Panc1 (cell line): Measurements from ENCODE around the gene KRT73. TPM values are rescaled to one million over a fixed set of nuclear protein-coding genes. Genes with fewer than 3 reads are reported as not detected.

Source experiments
- ATAC-seq: fragments of 200-7000 bp; cut with Tn5 transposase; 2 replicates; pipeline ENCODE4 v1.9.1; 2020; ENCODE audit warnings: mild to moderate bottlenecking, moderate library complexity
- BruUV-seq: library from RNA; stranded (reverse); fragments of 400-500 nt; replicated peaks from 2 replicates; lab custom pipeline; 2021; lab: Mats Ljungman, UMichigan
- CTCF ChIA-PET: fragments of 300-600 bp; sonication (Branson Sonifier 250); formaldehyde crosslinking; loops from one replicate; lab custom pipeline; 2022; ENCODE audit warnings: antibody characterized with exemption; lab: Charles Lee
- POLR2A ChIA-PET: fragments of 300-600 bp; sonication (Branson Sonifier 250); formaldehyde crosslinking; loops from one replicate; lab custom pipeline; 2022; ENCODE audit warnings: antibody characterized with exemption; lab: Charles Lee
- DNase-seq: peaks from one replicate; pipeline ENCODE4 v3.0.0-alpha.2; 2010; ENCODE audit warnings: low read depth, low spot score
- H3K27ac ChIP-seq: 2 replicates; pipeline ENCODE4 v1.5.1; 2011; ENCODE audit warnings: mild to moderate bottlenecking, low read length, inconsistent platforms
- H3K27me3 ChIP-seq: fragments of 200-500 bp; sonication (Bioruptor generic); 2 replicates; pipeline ENCODE4 v1.6.0; 2014; ENCODE audit warnings: low read length, inconsistent platforms; ENCODE audit not compliant: control insufficient read depth, insufficient read depth
- H3K36me3 ChIP-seq: fragments of 200-500 bp; sonication (Bioruptor generic); 2 replicates; pipeline ENCODE4 v1.5.1; 2014; ENCODE audit warnings: inconsistent platforms, mild to moderate bottlenecking, low read length, moderate library complexity; ENCODE audit not compliant: control insufficient read depth, insufficient read depth
- H3K4me1 ChIP-seq: 2 replicates; pipeline ENCODE4 v1.5.1; 2011; ENCODE audit warnings: inconsistent platforms, mild to moderate bottlenecking, low read length, moderate library complexity; ENCODE audit not compliant: control insufficient read depth, insufficient read depth
- H3K4me3 ChIP-seq, 2 experiments: 2 replicates each; pipeline ENCODE4 v1.5.1; 2011 to 2012; ENCODE audit warnings: low read depth in 2 of 2, low read length in 2 of 2, mild to moderate bottlenecking in 2 of 2, inconsistent platforms in 1 of 2, moderate library complexity in 1 of 2
- H3K9me3 ChIP-seq: fragments of 200-500 bp; sonication (Bioruptor generic); 2 replicates; pipeline ENCODE4 v1.5.1; 2014; ENCODE audit warnings: low read depth, mild to moderate bottlenecking, inconsistent platforms, low read length, moderate library complexity; ENCODE audit not compliant: control insufficient read depth, insufficient read depth
- CTCF ChIP-seq: fragments of 450-650 bp; IDR thresholded peaks from 2 replicates; pipeline ENCODE4 v1.5.1; 2017; ENCODE audit warnings: mild to moderate bottlenecking
- POLR2AphosphoS5 ChIP-seq: IDR thresholded peaks from 2 replicates; pipeline ENCODE4 v1.6.1; 2012; ENCODE audit warnings: mild to moderate bottlenecking, low read depth, low read length, moderate library complexity
- REST ChIP-seq, 2 experiments: IDR thresholded peaks; 2 replicates each; pipeline ENCODE4 v1.6.1; 2011 to 2012; ENCODE audit warnings: low read depth in 2 of 2, control low read depth in 1 of 2, low read length in 1 of 2, mild to moderate bottlenecking in 1 of 2, moderate library complexity in 1 of 2; ENCODE audit not compliant: insufficient read depth in 1 of 2
- SIN3A ChIP-seq: IDR thresholded peaks from 2 replicates; pipeline ENCODE4 v1.6.1; 2012; ENCODE audit warnings: low read depth, mild to moderate bottlenecking, low read length, moderate library complexity, borderline replicate concordance; ENCODE audit not compliant: insufficient read depth
- TCF7L2 ChIP-seq: IDR thresholded peaks from 2 replicates; pipeline ENCODE4 v1.6.1; 2011; ENCODE audit warnings: mild to moderate bottlenecking, low read depth, low read length, inconsistent platforms
- in situ Hi-C: cut with HindIII; loops from 2 replicates; pipeline ENCODE4 v1.10.0; 2016; ENCODE audit warnings: low sequenced_read_pairs, low pct_unique_long_range_greater_than_20kb
- intact Hi-C: fragments of 100-400 bp; cut with micrococcal nuclease; formaldehyde crosslinking; loops from one replicate; pipeline ENCODE4 v1.10.0; 2022; ENCODE audit not compliant: unreplicated experiment
- total RNA-seq: library from RNA; stranded (reverse); gene quantifications from one replicate; pipeline ENCODE4 v1.2.1, GENCODE V29; 2021; ENCODE audit not compliant: unreplicated experiment

KRT73 gene
- total RNA-seq, 1 experiment from 2014 or later = not detected

- Histone ChIP-seq H3K4me1 (no peaks in the 10 kb centered on the region), H3K9me3 (no peaks in the 10 kb centered on the region), H3K27me3 (peaks cover 17% of the 10 kb centered on the region), H3K27ac (no peak overlapping the region), H3K4me3 (no peak overlapping the region), H3K36me3 (no peaks in the 10 kb centered on the region)
- ATAC-seq = no peak
- POLR2A ChIA-PET = interaction anchor here (0.5 kb wide), 1 partner anchor 233 kb away, joined by 3 read pairs; no protein-coding TSS in a partner anchor
- in situ Hi-C loops (no loop called here), intact Hi-C loops (no loop called here)
- no peak for DNase-seq
- CTCF ChIA-PET = no interaction called here
- no peak for TF ChIP-seq REST (IDR thresholded peaks at IDR 0.05; ENCODE audit: insufficient read depth in 1 of 2, low read depth in 2 of 2, low read length in 1 of 2)
- no peak for TF ChIP-seq POLR2AphosphoS5
- no peak for TF ChIP-seq CTCF
- TF ChIP-seq TCF7L2 = no peak
- no peak for TF ChIP-seq SIN3A
- BruUV-seq = no TSS peak
Observed at GRCh38 chr12:52662093-52662917, 43.9 kb upstream of the KRT73 start.

GRCh38 chr12:52661668-52662067, 43.3 kb upstream of the KRT73 start:
- Histone ChIP-seq H3K27ac (no peak overlapping the region), H3K27me3 (peaks cover 17% of the 10 kb centered on the region), H3K4me1 (no peaks in the 10 kb centered on the region), H3K4me3 (no peak overlapping the region), H3K36me3 (no peaks in the 10 kb centered on the region), H3K9me3 (no peaks in the 10 kb centered on the region)
- TF ChIP-seq SIN3A = no peak
- no peak for TF ChIP-seq POLR2AphosphoS5
- in situ Hi-C loops = no loop called here
- intact Hi-C loops = no loop called here
- no TSS peak for BruUV-seq
- DNase-seq = no peak
- ChIA-PET POLR2A (no interaction called here), CTCF (no interaction called here)
- ATAC-seq = no peak

GRCh38 chr12:52660934-52661499, 42.7 kb upstream of the KRT73 start:
- DNase-seq (no peak), ATAC-seq (no peak)
- intact Hi-C loops (no loop called here), in situ Hi-C loops (no loop called here)
- Histone ChIP-seq H3K27me3 (peaks cover 11% of the 10 kb centered on the region), H3K36me3 (no peaks in the 10 kb centered on the region), H3K4me1 (no peaks in the 10 kb centered on the region), H3K27ac (no peak overlapping the region), H3K9me3 (no peaks in the 10 kb centered on the region), H3K4me3 (no peak overlapping the region)
- ChIA-PET CTCF (no interaction called here), POLR2A (no interaction called here)
- BruUV-seq = no TSS peak
- TF ChIP-seq POLR2AphosphoS5 (no peak), CTCF (no peak), SIN3A (no peak), REST (IDR thresholded peaks at IDR 0.05; ENCODE audit: insufficient read depth in 1 of 2, low read depth in 2 of 2, low read length in 1 of 2) (no peak), TCF7L2 (no peak)
